K562 (cell line): ENCODE data around the gene ISG20L2. TPM values are rescaled to one million over a fixed set of nuclear protein-coding genes. Genes with fewer than 3 reads are reported as not detected.

Source experiments
- ADNP ChIP-seq: fragments of 200-800 bp; sonication (Bioruptor generic); IDR thresholded peaks from 2 replicates; pipeline ENCODE4 v1.6.1; 2016; ENCODE audit warnings: missing genetic modification characterization, missing compliant biosample characterization
- CBFA2T3 ChIP-seq: fragments of 450-650 bp; IDR thresholded peaks from 2 replicates; pipeline ENCODE4 v1.6.1; 2017
- CBX3 ChIP-seq, 2 experiments: IDR thresholded peaks; 1 replicate in 1 of 2; 2 replicates in 1 of 2; pipeline ENCODE4 v1.6.1; 2012; ENCODE audit warnings: inconsistent platforms in 2 of 2, low read length in 2 of 2, borderline replicate concordance in 1 of 2, control low read depth in 1 of 2
- CCNT2 ChIP-seq: IDR thresholded peaks from 2 replicates; pipeline ENCODE4 v1.6.1; 2011; ENCODE audit warnings: borderline replicate concordance, low read depth, mild to moderate bottlenecking, moderate library complexity, mixed read lengths, low read length; ENCODE audit not compliant: insufficient read length; ENCODE audit errors: extremely low read depth
- DPF2 ChIP-seq: fragments of 450-650 bp; IDR thresholded peaks from 2 replicates; pipeline ENCODE4 v1.6.1; 2016
- EP300 ChIP-seq: IDR thresholded peaks from 2 replicates; pipeline ENCODE4 v1.6.1; 2012; ENCODE audit warnings: low read length, improper control_type of control experiment
- ESRRA ChIP-seq: fragments of 450-650 bp; IDR thresholded peaks from 2 replicates; pipeline ENCODE4 v1.6.1; 2014; ENCODE audit warnings: low read depth, mild to moderate bottlenecking, moderate library complexity, borderline replicate concordance
- FOXK1 ChIP-seq: sonication (generic); formaldehyde crosslinking; IDR thresholded peaks from 2 replicates; pipeline ENCODE4 v1.8.0; 2022; ENCODE audit warnings: missing genetic modification reagents, mild to moderate bottlenecking, borderline replicate concordance
- GTF2E2 ChIP-seq: fragments of 200-800 bp; sonication (Bioruptor generic); IDR thresholded peaks from 2 replicates; pipeline ENCODE4 v1.6.1; 2016; ENCODE audit warnings: missing genetic modification characterization, missing compliant biosample characterization
- GTF2F1 ChIP-seq: IDR thresholded peaks from 2 replicates; pipeline ENCODE4 v1.6.1; 2011; ENCODE audit warnings: low read depth, low read length, improper control_type of control experiment
- MBD2 ChIP-seq: sonication (generic); IDR thresholded peaks from 2 replicates; pipeline ENCODE4 v1.6.1; 2016; ENCODE audit warnings: low read depth, borderline replicate concordance
- MCM2 ChIP-seq: fragments of 450-650 bp; IDR thresholded peaks from 2 replicates; pipeline ENCODE4 v1.6.1; 2017; ENCODE audit warnings: low read depth, mild to moderate bottlenecking
- MEIS2 ChIP-seq: fragments of 450-650 bp; IDR thresholded peaks from 2 replicates; pipeline ENCODE4 v1.6.1; 2014; ENCODE audit warnings: mild to moderate bottlenecking; ENCODE audit not compliant: partially characterized antibody
- NFXL1 ChIP-seq: fragments of 450-650 bp; formaldehyde crosslinking; IDR thresholded peaks from 2 replicates; pipeline ENCODE4 v1.4.0; 2021; ENCODE audit warnings: mild to moderate bottlenecking
- NR2F6 ChIP-seq: fragments of 450-650 bp; formaldehyde crosslinking; IDR thresholded peaks from 2 replicates; pipeline ENCODE4 v1.4.0; 2020; ENCODE audit warnings: mild to moderate bottlenecking
- PHTF2 ChIP-seq: fragments of 250-450 bp; sonication (Bioruptor Pico); IDR thresholded peaks from 2 replicates; pipeline ENCODE4 v1.5.0; 2021; ENCODE audit warnings: mild to moderate bottlenecking
- PYGO2 ChIP-seq: fragments of 450-650 bp; IDR thresholded peaks from 2 replicates; pipeline ENCODE4 v1.6.1; 2016; ENCODE audit warnings: mild to moderate bottlenecking, missing genetic modification characterization, moderate library complexity, missing compliant biosample characterization
- SMAD3 ChIP-seq: fragments of 450-650 bp; formaldehyde crosslinking; conservative IDR thresholded peaks from 2 replicates; pipeline ENCODE4 v1.4.0; 2020; ENCODE audit warnings: mild to moderate bottlenecking
- SMARCA4 ChIP-seq: fragments of 450-650 bp; IDR thresholded peaks from 2 replicates; pipeline ENCODE4 v1.6.1; 2016
- ZNF41 ChIP-seq: fragments of 250-450 bp; sonication (Bioruptor Pico); conservative IDR thresholded peaks from 2 replicates; pipeline ENCODE4 v1.4.0; 2020; ENCODE audit warnings: mild to moderate bottlenecking
- ZNF778 ChIP-seq: fragments of 450-650 bp; formaldehyde crosslinking; IDR thresholded peaks from 2 replicates; pipeline ENCODE4 v1.4.0; 2020; ENCODE audit warnings: mild to moderate bottlenecking, moderate library complexity
- polyA plus RNA-seq, 8 experiments: library from polyadenylated mRNA; depleted of rRNA in 4 of 8; stranded (reverse) in 5 of 8; unstranded in 3 of 8; fragments of >200 nt; fragmentation: Nextera tagmentation in 2 of 8; fragmentation: Illumina TruSeq in 1 of 8; extraction: Ambion mirVana in 2 of 8; extraction: Trizol in 1 of 8; gene quantifications; 2 replicates each; pipeline versions ENCODE4 v1.2.1 to v1.2.3, GENCODE V29; 2011 to 2014; ENCODE audit warnings: inconsistent platforms in 1 of 8, missing spikeins in 1 of 8
- total RNA-seq, 7 experiments: library from RNA; depleted of rRNA in 6 of 7; stranded (reverse); fragments of >200 nt in 6 of 7; fragmentation: Illumina TruSeq in 2 of 7; extraction: Trizol in 2 of 7; gene quantifications; 2 replicates each; pipeline versions ENCODE4 v1.2.1 to v1.2.3, GENCODE V29; 2011 to 2021; ENCODE audit warnings: low replicate concordance in 1 of 7
- TF ChIP-seq, protein P1 (sequence below): fragments of 250-450 bp; sonication (Bioruptor Pico); IDR thresholded peaks from 2 replicates; pipeline ENCODE4 v1.8.0; 2021; ENCODE audit warnings: borderline replicate concordance, mild to moderate bottlenecking, moderate library complexity; ENCODE audit not compliant: poor library complexity, severe bottlenecking
- TF ChIP-seq, protein P2 (sequence below): sonication (generic); formaldehyde crosslinking; IDR thresholded peaks from 2 replicates; pipeline ENCODE4 v1.8.1; 2022; ENCODE audit warnings: missing genetic modification reagents
- TF ChIP-seq, protein P3 (sequence below): fragments of 450-650 bp; formaldehyde crosslinking; IDR thresholded peaks from 2 replicates; pipeline ENCODE4 v1.4.0; 2020; ENCODE audit warnings: mild to moderate bottlenecking, moderate library complexity
- TF ChIP-seq, protein P4 (sequence below), 2 experiments: fragments of 450-650 bp in 1 of 2; sonication (generic) in 1 of 2; formaldehyde crosslinking in 1 of 2; IDR thresholded peaks in 1 of 2; conservative IDR thresholded peaks in 1 of 2; 2 replicates each; pipeline versions ENCODE4 v1.6.1 to v1.8.1; 2016 to 2023; ENCODE audit warnings: mild to moderate bottlenecking in 2 of 2, moderate library complexity in 2 of 2, inconsistent platforms in 1 of 2, missing genetic modification reagents in 1 of 2

ISG20L2 gene
- total and polyA plus RNA-seq, 9 of the 15 experiments (the other 6 are each of a cell fraction or from before 2014, with no cell fraction given), result 21.3 to 130 (median 50.3) TPM

DNA sequence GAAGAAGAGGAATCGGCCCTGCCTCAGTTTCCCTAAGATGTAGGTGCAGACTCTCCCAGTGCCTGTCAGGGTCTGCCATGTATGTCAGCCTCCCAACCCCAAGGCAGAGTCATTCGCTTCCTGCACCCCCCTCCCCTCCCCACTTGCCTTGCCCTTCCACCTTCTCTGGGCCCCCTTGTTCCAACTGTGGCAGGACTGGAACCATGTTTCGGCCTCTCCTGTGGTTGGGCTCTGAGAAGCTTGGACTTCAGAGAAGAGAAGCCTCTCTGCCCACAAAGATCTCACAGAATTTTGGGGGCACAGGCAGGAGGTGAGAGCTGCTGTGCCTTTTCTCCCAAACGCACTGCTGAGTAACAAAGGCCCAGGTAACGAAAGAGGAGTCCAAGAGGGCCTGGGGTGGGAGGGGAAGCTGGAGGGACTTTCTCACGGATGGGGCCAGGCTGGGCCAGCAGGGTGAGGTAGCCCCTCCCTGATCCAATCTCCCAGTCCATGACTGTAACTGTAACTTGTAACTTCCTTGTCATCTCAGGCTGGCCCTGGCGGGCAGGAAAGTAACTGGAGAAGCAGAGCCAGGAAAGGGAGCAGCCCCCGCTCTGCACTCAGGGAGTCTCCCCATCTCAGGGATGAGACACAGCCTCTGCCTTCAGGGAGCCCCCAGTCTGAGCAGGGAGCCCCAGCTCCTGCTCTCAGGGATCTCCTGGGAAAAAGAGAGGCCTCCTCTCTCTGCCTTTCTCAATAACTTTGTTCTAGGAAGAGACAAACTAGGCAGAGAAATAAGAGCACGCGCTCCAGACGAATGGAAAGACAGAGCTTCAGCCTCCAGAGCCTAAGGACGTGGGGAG lies 34.5 kb downstream of the ISG20L2 start (continued):
- TF ChIP-seq ZNF778 (CRISPR knock-in tag) (no peak), ZNF41 (CRISPR knock-in tag) (peak; percentile 9; the same call in 1 of the 2 replicates), EP300 (peak; percentile 79), PYGO2 (tag) (peak; percentile 52; the same call in 1 of the 2 replicates), SMAD3 (CRISPR knock-in tag) (no peak), NR2F6 (CRISPR knock-in tag) (no peak), GTF2F1 (no peak), CBX3 (IDR thresholded peaks at IDR 0.05; ENCODE audit: borderline replicate concordance in 1 of 2, low read length in 2 of 2) (no peak; a peak in 1 of 3 replicates), CBFA2T3 (no peak), NFXL1 (CRISPR knock-in tag) (no peak), MEIS2 (peak; percentile 41), ESRRA (peak; percentile 2; the same call in 1 of the 2 replicates), FOXK1 (CRISPR knock-in tag) (peak; percentile 46; the same call in 1 of the 2 replicates), ADNP (no peak), DPF2 (0 out of 2 replicates have a peak, but pooled peaks have one; percentile 27), MCM2 (no peak), PHTF2 (0 out of 2 replicates have a peak, but pooled peaks have one; percentile 64), GTF2E2 (tag) (no peak), MBD2 (no peak), SMARCA4 (0 out of 2 replicates have a peak, but pooled peaks have one; percentile 57), CCNT2 (no peak)
- TF ChIP-seq, protein P1, sequence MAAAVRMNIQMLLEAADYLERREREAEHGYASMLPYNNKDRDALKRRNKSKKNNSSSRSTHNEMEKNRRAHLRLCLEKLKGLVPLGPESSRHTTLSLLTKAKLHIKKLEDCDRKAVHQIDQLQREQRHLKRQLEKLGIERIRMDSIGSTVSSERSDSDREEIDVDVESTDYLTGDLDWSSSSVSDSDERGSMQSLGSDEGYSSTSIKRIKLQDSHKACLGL (CRISPR knock-in tag), result peak; percentile 38
- TF ChIP-seq, protein P2, sequence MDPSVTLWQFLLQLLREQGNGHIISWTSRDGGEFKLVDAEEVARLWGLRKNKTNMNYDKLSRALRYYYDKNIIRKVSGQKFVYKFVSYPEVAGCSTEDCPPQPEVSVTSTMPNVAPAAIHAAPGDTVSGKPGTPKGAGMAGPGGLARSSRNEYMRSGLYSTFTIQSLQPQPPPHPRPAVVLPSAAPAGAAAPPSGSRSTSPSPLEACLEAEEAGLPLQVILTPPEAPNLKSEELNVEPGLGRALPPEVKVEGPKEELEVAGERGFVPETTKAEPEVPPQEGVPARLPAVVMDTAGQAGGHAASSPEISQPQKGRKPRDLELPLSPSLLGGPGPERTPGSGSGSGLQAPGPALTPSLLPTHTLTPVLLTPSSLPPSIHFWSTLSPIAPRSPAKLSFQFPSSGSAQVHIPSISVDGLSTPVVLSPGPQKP (CRISPR knock-in tag), result no peak
- TF ChIP-seq, protein P3, sequence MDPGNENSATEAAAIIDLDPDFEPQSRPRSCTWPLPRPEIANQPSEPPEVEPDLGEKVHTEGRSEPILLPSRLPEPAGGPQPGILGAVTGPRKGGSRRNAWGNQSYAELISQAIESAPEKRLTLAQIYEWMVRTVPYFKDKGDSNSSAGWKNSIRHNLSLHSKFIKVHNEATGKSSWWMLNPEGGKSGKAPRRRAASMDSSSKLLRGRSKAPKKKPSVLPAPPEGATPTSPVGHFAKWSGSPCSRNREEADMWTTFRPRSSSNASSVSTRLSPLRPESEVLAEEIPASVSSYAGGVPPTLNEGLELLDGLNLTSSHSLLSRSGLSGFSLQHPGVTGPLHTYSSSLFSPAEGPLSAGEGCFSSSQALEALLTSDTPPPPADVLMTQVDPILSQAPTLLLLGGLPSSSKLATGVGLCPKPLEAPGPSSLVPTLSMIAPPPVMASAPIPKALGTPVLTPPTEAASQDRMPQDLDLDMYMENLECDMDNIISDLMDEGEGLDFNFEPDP (CRISPR knock-in tag), result 0 out of 2 replicates have a peak, but pooled peaks have one; percentile 16
- TF ChIP-seq, protein P4, sequence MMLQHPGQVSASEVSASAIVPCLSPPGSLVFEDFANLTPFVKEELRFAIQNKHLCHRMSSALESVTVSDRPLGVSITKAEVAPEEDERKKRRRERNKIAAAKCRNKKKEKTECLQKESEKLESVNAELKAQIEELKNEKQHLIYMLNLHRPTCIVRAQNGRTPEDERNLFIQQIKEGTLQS (IDR thresholded peaks at IDR 0.05), result no peak
- TF ChIP-seq, protein P4 (CRISPR knock-in tag; conservative IDR thresholded peaks at IDR 0.05), result no peak
